Gastroesophageal sphincter (tissue), 4 donors: Measurements from ENCODE around the gene MAT1A. TPM values are rescaled to one million over a fixed set of nuclear protein-coding genes. Genes with fewer than 3 reads are reported as not detected.

Experiments
- ATAC-seq: fragments of 150-250 bp; one replicate; pipeline ENCODE4 v1.9.1; 2016; ENCODE audit warnings: mild to moderate bottlenecking, moderate library complexity
- H3K27ac ChIP-seq, 4 donors: fragments of 200-600 bp; sonication (generic) in 3 of 4; 1 replicate in 3 of 4; 2 replicates in 1 of 4; pipeline ENCODE4 v1.5.1; 2016 to 2019
- H3K27me3 ChIP-seq: fragments of 200-600 bp; sonication (generic); one replicate; pipeline ENCODE4 v1.5.1; 2019
- H3K36me3 ChIP-seq, 2 donors: fragments of 200-600 bp; sonication (generic); one replicate each; pipeline ENCODE4 v1.5.1; 2019; ENCODE audit warnings: control low read depth in 1 of 2
- H3K4me1 ChIP-seq, 3 donors: fragments of 200-600 bp; sonication (generic); 1 replicate in 2 of 3; 2 replicates in 1 of 3; pipeline ENCODE4 v1.5.1; 2016 to 2019; ENCODE audit warnings: control low read depth in 2 of 3
- H3K4me3 ChIP-seq, 2 donors: fragments of 200-600 bp; sonication (generic); one replicate each; pipeline ENCODE4 v1.5.1; 2019; ENCODE audit warnings: mild to moderate bottlenecking in 1 of 2, moderate library complexity in 1 of 2
- H3K9me3 ChIP-seq, 3 donors: fragments of 200-600 bp; sonication (generic); one replicate each; pipeline ENCODE4 v1.5.1; 2017 to 2019; ENCODE audit warnings: control low read depth in 2 of 3
- CTCF ChIP-seq, 4 experiments: fragments of 200-600 bp in 2 of 4; fragments of 450-650 bp in 2 of 4; sonication (generic) in 1 of 4; IDR thresholded peaks; one replicate each; pipeline ENCODE4 v1.5.1; 2017 to 2019; ENCODE audit warnings: antibody characterized with exemption in 4 of 4, mild to moderate bottlenecking in 2 of 4, moderate library complexity in 2 of 4
- EP300 ChIP-seq: sonication (generic); formaldehyde crosslinking; IDR thresholded peaks from one replicate; pipeline ENCODE4 v1.6.1; 2017; ENCODE audit warnings: antibody characterized with exemption, mild to moderate bottlenecking
- POLR2A ChIP-seq, 2 donors: fragments of 450-650 bp; IDR thresholded peaks; one replicate each; pipeline ENCODE4 v1.6.1; 2017; ENCODE audit warnings: antibody characterized with exemption in 2 of 2, mild to moderate bottlenecking in 2 of 2, moderate library complexity in 1 of 2
- POLR2AphosphoS5 ChIP-seq: sonication (generic); formaldehyde crosslinking; IDR thresholded peaks from one replicate; pipeline ENCODE4 v1.6.1; 2017; ENCODE audit warnings: antibody characterized with exemption
- whole genome bisulfite sequencing, 2 donors: methylation state at CpG; one replicate each; pipeline ENCODE4 v1.1.5; 2018; ENCODE audit warnings: low coverage in 1 of 2; 5-methylcytosine and 5-hydroxymethylcytosine counted together
- total RNA-seq, 4 donors: library from RNA; depleted of rRNA; stranded (reverse); fragments of >200 nt; gene quantifications; one replicate each; pipeline ENCODE4 v1.1.0, GENCODE V29; 2016

The MAT1A gene
- total RNA-seq, 4 donors from 2014 or later: not detected

- ATAC-seq: no peak
- 77 to 86% methylated on average over 1 of the region's 1 CpG for WGBS, 2 donors
- TF ChIP-seq POLR2AphosphoS5 (no peak), CTCF (IDR thresholded peaks at IDR 0.05) (no peak), EP300 (no peak), POLR2A (IDR thresholded peaks at IDR 0.05) (no peak)
Measured at GRCh38 chr10:80322711-80323110, 33.3 kb upstream of the MAT1A start.

GRCh38 chr10:80322158-80322557 lies 32.7 kb upstream of the MAT1A start:
- Histone ChIP-seq H3K9me3 (no peaks in the 10 kb centered on the region), H3K27me3 (peaks cover 5% of the 10 kb centered on the region), H3K27ac (no peak overlapping the region), H3K36me3 (no peaks in the 10 kb centered on the region), H3K4me1 (no peaks in the 10 kb centered on the region), H3K4me3 (no peak overlapping the region)
- TF ChIP-seq EP300 (no peak), POLR2AphosphoS5 (no peak), POLR2A (IDR thresholded peaks at IDR 0.05) (no peak), CTCF (IDR thresholded peaks at IDR 0.05) (no peak)
- WGBS, 2 donors: 76% methylated on average over 2 of the region's 2 CpGs
- no peak for ATAC-seq

More at GRCh38 chr10:80322711-80323110, 33.3 kb upstream of the MAT1A start:
- no peaks in the 10 kb centered on the region for H3K4me1 ChIP-seq
- no peaks in the 10 kb centered on the region for H3K36me3 ChIP-seq
- H3K27me3 ChIP-seq: peaks cover 5% of the 10 kb centered on the region
- H3K9me3 ChIP-seq: no peaks in the 10 kb centered on the region
- H3K4me3 ChIP-seq: no peak overlapping the region
- no peak overlapping the region for H3K27ac ChIP-seq

- no peak overlapping the region for H3K27ac ChIP-seq
- no peaks in the 10 kb centered on the region for H3K9me3 ChIP-seq
- no peak overlapping the region for H3K4me3 ChIP-seq
- WGBS, 2 donors: 75 to 100% methylated on average over 1 to 5 of the region's 5 CpGs
- no peak for ATAC-seq
- no peaks in the 10 kb centered on the region for H3K36me3 ChIP-seq
- no peaks in the 10 kb centered on the region for H3K27me3 ChIP-seq
- H3K4me1 ChIP-seq: no peaks in the 10 kb centered on the region
- TF ChIP-seq POLR2AphosphoS5 (no peak), EP300 (no peak)
Measured at GRCh38 chr10:80321183-80321582, 31.7 kb upstream of the MAT1A start.

GRCh38 chr10:80320377-80320776 lies 30.9 kb upstream of the MAT1A start:
- no peaks in the 10 kb centered on the region for H3K9me3 ChIP-seq
- H3K4me3 ChIP-seq: no peak overlapping the region
- H3K27ac ChIP-seq: no peak overlapping the region
- ATAC-seq: no peak
- no peaks in the 10 kb centered on the region for H3K27me3 ChIP-seq
- no peaks in the 10 kb centered on the region for H3K36me3 ChIP-seq
- no peaks in the 10 kb centered on the region for H3K4me1 ChIP-seq
- TF ChIP-seq EP300 (no peak), POLR2AphosphoS5 (no peak), CTCF (IDR thresholded peaks at IDR 0.05) (no peak), POLR2A (IDR thresholded peaks at IDR 0.05) (no peak)

- Histone ChIP-seq H3K4me3 (no peak overlapping the region), H3K9me3 (no peaks in the 10 kb centered on the region), H3K4me1 (no peaks in the 10 kb centered on the region), H3K27me3 (no peaks in the 10 kb centered on the region), H3K36me3 (no peaks in the 10 kb centered on the region), H3K27ac (no peak overlapping the region)
- WGBS, 2 donors: 80 to 93% methylated on average over 1 to 2 of the region's 2 CpGs
- ATAC-seq: no peak
- no peak for TF ChIP-seq CTCF (IDR thresholded peaks at IDR 0.05)
- no peak for TF ChIP-seq POLR2A (IDR thresholded peaks at IDR 0.05)
- no peak for TF ChIP-seq POLR2AphosphoS5
- no peak for TF ChIP-seq EP300
Measured at GRCh38 chr10:80319725-80320290, 30.4 kb upstream of the MAT1A start.
